Trophoblast cell (in vitro differentiated cells and primary cell): ENCODE results near the gene RNF187.

Source experiments
- DNase-seq, 2 donors: peaks; one replicate each; pipeline ENCODE4 v3.0.0-alpha.2; 2016
- H2AFZ ChIP-seq: 2 replicates; pipeline ENCODE4 v1.6.1; 2013; ENCODE audit warnings: low read length, moderate library complexity, mild to moderate bottlenecking; ENCODE audit not compliant: insufficient read depth, poor library complexity
- H2AK5ac ChIP-seq: 2 replicates; pipeline ENCODE4 v1.6.1; 2013; ENCODE audit warnings: mild to moderate bottlenecking, low read length
- H2BK120ac ChIP-seq: 2 replicates; pipeline ENCODE4 v1.6.1; 2013; ENCODE audit warnings: low read length, mild to moderate bottlenecking, moderate library complexity; ENCODE audit not compliant: insufficient read depth, poor library complexity
- H2BK12ac ChIP-seq: 2 replicates; pipeline ENCODE4 v1.6.1; 2013; ENCODE audit warnings: mild to moderate bottlenecking, low read length, moderate library complexity
- H2BK5ac ChIP-seq: 2 replicates; pipeline ENCODE4 v1.6.1; 2013; ENCODE audit warnings: low read length, low read depth, moderate library complexity, mild to moderate bottlenecking; ENCODE audit not compliant: poor library complexity
- H3K14ac ChIP-seq: 2 replicates; pipeline ENCODE4 v1.6.1; 2013; ENCODE audit warnings: mild to moderate bottlenecking, low read length
- H3K18ac ChIP-seq: 2 replicates; pipeline ENCODE4 v1.6.1; 2013; ENCODE audit warnings: mild to moderate bottlenecking, low read length
- H3K23ac ChIP-seq: 2 replicates; pipeline ENCODE4 v1.6.1; 2013; ENCODE audit warnings: low read length
- H3K27ac ChIP-seq: 2 replicates; pipeline ENCODE4 v1.5.1; 2013; ENCODE audit warnings: low read depth, mild to moderate bottlenecking, inconsistent platforms, low read length, moderate library complexity
- H3K27me3 ChIP-seq: 2 replicates; pipeline ENCODE4 v1.6.1; 2013; ENCODE audit warnings: inconsistent platforms, mild to moderate bottlenecking, low read length, moderate library complexity; ENCODE audit not compliant: insufficient read depth
- H3K36me3 ChIP-seq, 2 experiments: 1 replicate in 1 of 2; 2 replicates in 1 of 2; pipeline ENCODE4 v1.6.1; 2013; ENCODE audit warnings: low read length in 2 of 2, mild to moderate bottlenecking in 2 of 2, moderate library complexity in 1 of 2; ENCODE audit not compliant: insufficient read depth in 2 of 2, control insufficient read depth in 1 of 2
- H3K4ac ChIP-seq: 2 replicates; pipeline ENCODE4 v1.6.1; 2013; ENCODE audit warnings: low read depth, mild to moderate bottlenecking, low read length, moderate library complexity
- H3K4me1 ChIP-seq, 2 experiments: 1 replicate in 1 of 2; 2 replicates in 1 of 2; pipeline ENCODE4 v1.6.1; 2013; ENCODE audit warnings: low read length in 2 of 2, mild to moderate bottlenecking in 2 of 2, moderate library complexity in 1 of 2; ENCODE audit not compliant: insufficient read depth in 2 of 2, control insufficient read depth in 1 of 2
- H3K4me2 ChIP-seq: 2 replicates; pipeline ENCODE4 v1.6.1; 2013; ENCODE audit warnings: inconsistent platforms, mild to moderate bottlenecking, low read length, moderate library complexity
- H3K4me3 ChIP-seq: 2 replicates; pipeline ENCODE4 v1.5.1; 2013; ENCODE audit warnings: mild to moderate bottlenecking, low read depth, low read length, inconsistent platforms
- H3K79me1 ChIP-seq: one replicate; pipeline ENCODE4 v1.6.1; 2013; ENCODE audit warnings: low read length
- H3K79me2 ChIP-seq: 2 replicates; pipeline ENCODE4 v1.6.1; 2013; ENCODE audit warnings: low read length, mild to moderate bottlenecking; ENCODE audit not compliant: control insufficient read depth, insufficient read depth, poor library complexity
- H3K9ac ChIP-seq: 2 replicates; pipeline ENCODE4 v1.6.1; 2013; ENCODE audit warnings: mild to moderate bottlenecking, low read length
- H3K9me3 ChIP-seq: 2 replicates; pipeline ENCODE4 v1.6.1; 2013; ENCODE audit warnings: low read depth, mild to moderate bottlenecking, control low read depth, inconsistent platforms, low read length; ENCODE audit not compliant: insufficient read depth
- H4K12ac ChIP-seq: 2 replicates; pipeline ENCODE4 v1.6.1; 2013; ENCODE audit warnings: low read depth, mild to moderate bottlenecking, low read length, moderate library complexity
- H4K8ac ChIP-seq: 2 replicates; pipeline ENCODE4 v1.6.1; 2013; ENCODE audit warnings: low read depth, mild to moderate bottlenecking, low read length, moderate library complexity
- H4K91ac ChIP-seq: one replicate; pipeline ENCODE4 v1.6.1; 2013; ENCODE audit warnings: low read depth, mild to moderate bottlenecking, low read length, moderate library complexity
- WGBS: extraction: QIAGEN DNeasy Blood & Tissue Kit; methylation state at CpG from one replicate; pipeline ENCODE4 v1.1.7; 2013; ENCODE audit warnings: missing lambda C conversion rate; ENCODE audit not compliant: insufficient read length, insufficient coverage; ENCODE audit errors: extremely low coverage; 5-methylcytosine and 5-hydroxymethylcytosine counted together

RNF187 gene

GRCh38 chr1:228510803-228511413 lies 23.7 kb downstream of the RNF187 start:
- WGBS, result no CpG with 5 or more reads among the region's 3 CpGs
- no peak overlapping the region for H3K9ac ChIP-seq
- no peak overlapping the region for H2AK5ac ChIP-seq
- H4K91ac ChIP-seq, result no peak overlapping the region
- no peaks in the 10 kb centered on the region for H3K4me1 ChIP-seq
- H3K27me3 ChIP-seq, result no peaks in the 10 kb centered on the region
- H3K23ac ChIP-seq, result no peak overlapping the region
- H3K18ac ChIP-seq, result no peak overlapping the region
- no peak overlapping the region for H3K27ac ChIP-seq
- H4K8ac ChIP-seq, result no peak overlapping the region
- peaks cover 8% of the 10 kb centered on the region for H3K9me3 ChIP-seq
- DNase-seq, result no peak
- no peak overlapping the region for H4K12ac ChIP-seq
- no peaks in the 10 kb centered on the region for H3K79me2 ChIP-seq
- H3K79me1 ChIP-seq, result no peaks in the 10 kb centered on the region
- no peak overlapping the region for H2BK120ac ChIP-seq
- H2BK5ac ChIP-seq, result no peak overlapping the region
- H3K4ac ChIP-seq, result no peak overlapping the region
- H3K4me3 ChIP-seq, result no peak overlapping the region
- H3K4me2 ChIP-seq, result no peak overlapping the region
- H2BK12ac ChIP-seq, result no peak overlapping the region
- no peaks in the 10 kb centered on the region for H3K36me3 ChIP-seq
- no peak overlapping the region for H3K14ac ChIP-seq
- H2AFZ ChIP-seq, result no peak overlapping the region

- Histone ChIP-seq H3K4ac (no peak overlapping the region), H3K4me2 (no peak overlapping the region), H3K27ac (no peak overlapping the region), H2BK5ac (no peak overlapping the region), H3K14ac (no peak overlapping the region), H4K8ac (no peak overlapping the region), H3K27me3 (no peaks in the 10 kb centered on the region), H3K9ac (no peak overlapping the region), H3K36me3 (no peaks in the 10 kb centered on the region), H4K91ac (no peak overlapping the region), H3K4me1 (no peaks in the 10 kb centered on the region), H3K9me3 (peaks cover 8% of the 10 kb centered on the region), H3K79me1 (no peaks in the 10 kb centered on the region), H3K79me2 (no peaks in the 10 kb centered on the region), H2AK5ac (no peak overlapping the region), H2BK12ac (no peak overlapping the region), H3K18ac (no peak overlapping the region), H3K4me3 (no peak overlapping the region), H4K12ac (no peak overlapping the region), H3K23ac (no peak overlapping the region), H2BK120ac (no peak overlapping the region), H2AFZ (no peak overlapping the region)
- WGBS, result no CpG with 5 or more reads among the region's 13 CpGs
- no peak for DNase-seq
Observed at GRCh38 chr1:228511546-228512445, 24.6 kb downstream of the RNF187 start.

GRCh38 chr1:228512781-228513198 lies 25.6 kb downstream of the RNF187 start:
- H3K23ac ChIP-seq, result no peak overlapping the region
- no CpG with 5 or more reads among the region's 4 CpGs for WGBS
- peaks cover 8% of the 10 kb centered on the region for H3K9me3 ChIP-seq
- no peak for DNase-seq
- no peaks in the 10 kb centered on the region for H3K27me3 ChIP-seq
- H2BK120ac ChIP-seq, result no peak overlapping the region
- H2BK12ac ChIP-seq, result no peak overlapping the region
- no peak overlapping the region for H3K4me3 ChIP-seq
- no peak overlapping the region for H4K8ac ChIP-seq
- no peak overlapping the region for H2AK5ac ChIP-seq
- no peaks in the 10 kb centered on the region for H3K4me1 ChIP-seq
- H3K18ac ChIP-seq, result no peak overlapping the region
- no peaks in the 10 kb centered on the region for H3K36me3 ChIP-seq
- H3K4ac ChIP-seq, result no peak overlapping the region
- H2AFZ ChIP-seq, result no peak overlapping the region
- H3K9ac ChIP-seq, result no peak overlapping the region
- no peak overlapping the region for H4K91ac ChIP-seq
- no peak overlapping the region for H3K14ac ChIP-seq
- no peak overlapping the region for H3K4me2 ChIP-seq
- H3K79me2 ChIP-seq, result no peaks in the 10 kb centered on the region
- H2BK5ac ChIP-seq, result no peak overlapping the region
- no peak overlapping the region for H4K12ac ChIP-seq
- H3K79me1 ChIP-seq, result no peaks in the 10 kb centered on the region
- no peak overlapping the region for H3K27ac ChIP-seq

GRCh38 chr1:228513236-228513900 lies 26.2 kb downstream of the RNF187 start:
- H4K12ac ChIP-seq, result no peak overlapping the region
- H3K18ac ChIP-seq, result no peak overlapping the region
- H3K4me3 ChIP-seq, result no peak overlapping the region
- H3K23ac ChIP-seq, result no peak overlapping the region
- no peak overlapping the region for H4K91ac ChIP-seq
- no peak overlapping the region for H2AK5ac ChIP-seq
- H3K9ac ChIP-seq, result no peak overlapping the region
- H3K27ac ChIP-seq, result no peak overlapping the region
- no peak overlapping the region for H2BK5ac ChIP-seq
- no peaks in the 10 kb centered on the region for H3K79me1 ChIP-seq
- H3K4me2 ChIP-seq, result no peak overlapping the region
- H3K36me3 ChIP-seq, result no peaks in the 10 kb centered on the region
- no peak overlapping the region for H4K8ac ChIP-seq
- H3K79me2 ChIP-seq, result no peaks in the 10 kb centered on the region
- no peak for DNase-seq
- no peak overlapping the region for H3K14ac ChIP-seq
- H2BK12ac ChIP-seq, result no peak overlapping the region
- H2BK120ac ChIP-seq, result no peak overlapping the region
- no peak overlapping the region for H3K4ac ChIP-seq
- no peaks in the 10 kb centered on the region for H3K4me1 ChIP-seq
- no CpG with 5 or more reads among the region's 14 CpGs for WGBS
- peaks cover 4% of the 10 kb centered on the region for H3K9me3 ChIP-seq
- H2AFZ ChIP-seq, result no peak overlapping the region
- H3K27me3 ChIP-seq, result no peaks in the 10 kb centered on the region
